Activated gamma-delta T cell treated with anti-CD3 and anti-CD28 coated beads, Interleukin-2, amount 50 U/mL, for 16 hours (primary cell): ENCODE results near the gene LRP2BP.

Experiments
- DNase-seq: peaks from one replicate; pipeline ENCODE4 v3.0.0-alpha.2; 2020; ENCODE audit warnings: low read depth

LRP2BP gene

DNA sequence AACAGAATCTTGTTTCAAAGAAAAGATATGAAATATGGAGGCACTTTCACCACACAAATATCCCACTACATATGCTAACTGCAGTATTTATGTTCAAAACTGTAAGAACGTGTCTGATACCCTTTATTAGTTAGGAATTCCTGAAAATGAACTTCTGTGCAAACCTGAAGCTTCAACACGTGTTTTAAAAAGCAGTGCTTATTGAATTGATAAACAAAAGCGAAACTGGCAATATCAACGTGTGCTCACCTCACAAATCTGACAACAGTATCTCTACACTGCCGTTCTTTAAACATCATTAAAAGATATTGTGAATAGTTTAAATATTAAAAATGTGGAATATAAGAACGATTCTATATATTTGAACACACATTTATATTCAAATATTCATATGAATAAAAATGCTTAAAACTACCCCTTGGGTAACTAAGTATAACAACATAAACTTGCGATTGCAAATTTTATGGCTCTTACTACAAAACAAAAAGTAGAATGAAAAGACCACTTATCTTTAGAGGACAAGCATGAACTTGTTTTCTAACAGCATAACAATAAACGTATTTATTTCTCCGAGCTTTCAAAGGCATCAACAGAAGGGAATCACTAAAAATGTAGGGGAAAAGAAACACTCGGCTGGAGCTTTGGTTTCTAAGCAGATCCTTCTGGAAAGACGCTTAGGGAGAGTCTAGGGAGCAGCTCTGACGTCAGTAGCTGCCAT lies at the start of gene LRP2BP:
Gene LRP2BP, minus strand, starts transcription at position 687 of the 718 bp plus-strand sequence. CDS start 17,738 bp downstream, outside the sequence.
- DNase-seq = no peak

DNA sequence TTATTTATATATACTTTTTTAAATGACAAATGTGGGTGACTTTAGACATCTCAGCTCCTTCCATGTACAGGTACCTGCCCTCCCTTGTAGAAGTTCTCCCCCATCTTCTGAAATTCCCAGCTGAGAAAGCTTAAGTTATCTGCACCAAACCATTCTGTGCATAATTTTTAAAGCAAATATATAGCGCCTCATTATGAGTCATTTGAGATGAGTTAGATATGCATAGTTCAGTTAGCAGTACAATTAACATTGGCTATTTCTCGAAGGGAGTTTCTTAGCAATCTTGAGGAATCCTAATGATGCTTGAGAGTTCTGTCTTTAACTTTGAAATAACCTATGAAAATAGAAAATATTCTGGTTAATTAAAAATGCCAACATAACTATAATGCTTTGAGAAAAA lies 49.5 kb upstream of the LRP2BP start:
- DNase-seq = no peak

DNA sequence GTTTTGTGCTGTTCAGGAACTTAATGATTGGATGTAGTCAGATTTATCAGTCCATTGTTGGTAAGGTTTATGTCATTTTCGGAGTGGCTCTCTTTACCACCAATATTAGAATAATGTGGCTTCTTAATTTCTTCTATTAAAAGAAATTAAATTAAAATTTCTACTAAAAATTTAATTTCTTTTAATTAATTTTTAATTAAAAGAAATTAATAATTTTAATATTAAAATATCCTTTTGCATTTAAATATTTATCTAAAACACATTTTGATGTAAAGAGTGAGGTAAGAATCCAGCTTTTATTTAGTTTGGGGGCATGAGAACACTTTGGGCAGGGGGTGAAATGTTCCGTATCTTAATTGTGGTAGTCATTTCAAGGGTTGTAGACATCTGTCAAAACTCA lies 45.8 kb upstream of the LRP2BP start:
- DNase-seq = no peak

DNA sequence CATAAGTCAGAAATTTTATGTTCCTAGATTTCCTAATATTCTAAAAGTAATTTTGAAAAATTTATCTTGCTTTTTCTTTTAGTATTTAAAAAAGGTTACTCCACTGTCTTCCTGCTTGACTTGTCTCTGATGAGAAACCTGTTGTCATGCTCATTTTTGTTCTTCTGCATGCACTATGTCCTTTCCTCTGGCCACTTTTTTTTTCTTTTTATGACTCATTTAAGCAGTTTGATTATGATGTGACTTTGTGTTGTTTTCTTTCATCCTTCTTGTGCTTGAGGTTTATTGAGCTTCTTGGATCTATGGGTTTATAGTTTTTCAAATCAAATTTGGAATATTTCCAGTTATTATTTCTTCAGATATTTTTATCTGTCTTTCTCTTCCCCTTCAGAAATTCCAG lies 42.1 kb upstream of the LRP2BP start:
- DNase-seq = no peak

DNA sequence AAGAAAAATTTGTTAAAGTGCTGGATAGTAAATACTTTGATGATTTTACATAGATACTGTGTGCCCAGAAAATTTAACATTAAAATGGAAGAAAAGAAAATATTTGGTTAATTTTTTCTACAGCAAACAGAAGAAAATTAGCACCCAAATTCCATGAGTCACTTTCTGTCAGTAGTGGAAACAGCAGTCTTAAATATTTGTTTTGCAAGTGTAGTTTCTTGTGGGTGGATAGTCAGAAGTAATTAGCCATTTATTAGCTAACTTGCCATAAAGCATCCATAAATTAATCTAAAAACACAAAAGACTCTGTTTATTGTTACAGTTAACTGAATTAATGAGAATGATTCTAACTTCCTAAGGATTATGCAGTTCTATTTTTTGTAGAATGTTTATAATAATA lies 39.7 kb upstream of the LRP2BP start:
- no peak for DNase-seq

DNA sequence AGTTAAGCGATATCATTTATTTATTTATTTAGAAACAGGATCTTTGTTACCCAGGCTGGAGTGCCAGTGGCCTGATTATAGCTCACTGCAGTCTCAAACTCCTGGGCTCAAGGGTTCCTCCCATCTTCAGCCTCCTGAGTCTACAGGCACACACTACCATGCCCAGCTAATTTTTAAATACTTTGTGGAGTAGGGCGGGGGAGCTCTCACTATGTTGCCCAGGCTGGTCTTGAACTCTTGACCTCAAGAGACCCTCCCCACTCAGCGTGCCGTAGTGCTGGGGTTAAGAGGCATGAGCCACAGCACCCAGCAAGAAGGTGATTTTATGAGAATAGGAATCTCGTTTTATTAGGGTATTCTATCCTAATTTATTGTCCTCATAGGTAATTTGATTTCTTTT lies 33.9 kb upstream of the LRP2BP start:
- no peak for DNase-seq

DNA sequence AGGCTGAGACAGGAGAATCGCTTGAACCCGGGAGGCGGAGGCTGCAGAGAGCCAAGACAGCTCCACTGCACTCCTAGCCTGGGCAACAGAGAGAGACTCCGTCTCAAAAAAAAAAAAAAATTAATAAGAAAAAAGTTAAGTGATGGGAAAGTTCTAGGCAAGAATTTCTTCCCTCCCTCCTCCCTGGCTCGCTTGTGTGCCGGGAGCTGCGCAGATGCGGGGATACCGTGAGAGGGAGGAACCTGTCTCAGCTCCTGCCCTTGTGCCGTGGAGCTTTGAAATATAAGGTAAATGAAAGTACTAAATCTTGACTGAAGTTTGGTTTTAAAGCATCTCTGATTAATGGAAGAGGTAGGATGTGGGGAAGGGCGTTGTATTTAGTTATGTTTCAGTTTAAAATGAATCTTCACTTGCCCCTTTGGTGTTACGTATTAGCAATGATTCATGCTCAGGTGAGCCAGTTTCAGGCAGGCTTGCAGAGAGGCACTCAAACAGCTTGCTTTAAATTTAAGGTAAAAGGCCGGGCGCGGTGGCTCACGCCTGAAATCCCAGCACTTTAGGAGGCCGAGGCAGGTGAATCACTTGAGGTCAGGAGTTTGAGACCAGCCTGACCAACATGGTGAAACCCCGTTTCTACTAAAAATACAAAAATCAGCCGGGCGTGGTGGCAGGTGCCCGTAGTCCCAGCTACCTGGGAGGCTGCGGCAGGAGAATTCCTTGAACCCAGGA lies 31.4 kb upstream of the LRP2BP start:
- DNase-seq = no peak

DNA sequence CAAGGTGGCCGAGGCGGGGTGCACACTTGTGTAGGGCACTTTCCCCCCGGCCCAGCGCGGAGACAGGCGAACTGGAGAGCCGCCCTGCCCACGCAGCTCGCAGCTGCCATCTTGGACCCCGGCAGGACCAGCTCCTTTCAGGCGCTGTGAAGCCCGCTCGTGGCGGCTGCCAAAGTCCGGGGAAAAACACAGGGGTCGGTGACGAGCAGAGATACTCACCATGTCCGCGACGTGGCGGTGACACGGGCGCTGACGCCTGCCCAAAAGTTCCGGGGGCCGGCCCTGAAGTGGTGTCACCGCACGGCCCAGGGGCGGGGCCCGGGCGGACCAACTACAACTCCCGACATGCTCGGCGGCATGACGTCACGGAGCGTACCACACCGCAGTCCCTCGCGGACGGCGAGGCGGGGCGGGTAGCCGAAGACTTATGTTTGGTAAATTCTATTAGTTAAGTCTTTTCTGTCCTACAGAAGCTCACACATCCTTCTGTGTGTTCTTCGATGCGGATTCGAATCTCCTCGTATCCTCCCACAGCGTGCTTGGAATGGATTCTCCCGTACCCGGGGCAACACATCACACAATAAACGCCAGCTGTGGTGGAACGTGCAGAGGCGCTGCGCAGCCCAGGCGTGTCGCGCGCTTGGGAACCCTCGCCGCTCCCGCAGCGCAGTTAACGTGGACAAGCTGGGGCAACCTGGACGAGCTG lies 30.1 kb upstream of the LRP2BP start, which contains the start of gene UFSP2:
Gene UFSP2, minus strand, starts transcription at position 318 of the 706 bp plus-strand sequence. Its CDS starts 96 bp downstream, at position 222.
- peak; percentile 86 for DNase-seq

DNA sequence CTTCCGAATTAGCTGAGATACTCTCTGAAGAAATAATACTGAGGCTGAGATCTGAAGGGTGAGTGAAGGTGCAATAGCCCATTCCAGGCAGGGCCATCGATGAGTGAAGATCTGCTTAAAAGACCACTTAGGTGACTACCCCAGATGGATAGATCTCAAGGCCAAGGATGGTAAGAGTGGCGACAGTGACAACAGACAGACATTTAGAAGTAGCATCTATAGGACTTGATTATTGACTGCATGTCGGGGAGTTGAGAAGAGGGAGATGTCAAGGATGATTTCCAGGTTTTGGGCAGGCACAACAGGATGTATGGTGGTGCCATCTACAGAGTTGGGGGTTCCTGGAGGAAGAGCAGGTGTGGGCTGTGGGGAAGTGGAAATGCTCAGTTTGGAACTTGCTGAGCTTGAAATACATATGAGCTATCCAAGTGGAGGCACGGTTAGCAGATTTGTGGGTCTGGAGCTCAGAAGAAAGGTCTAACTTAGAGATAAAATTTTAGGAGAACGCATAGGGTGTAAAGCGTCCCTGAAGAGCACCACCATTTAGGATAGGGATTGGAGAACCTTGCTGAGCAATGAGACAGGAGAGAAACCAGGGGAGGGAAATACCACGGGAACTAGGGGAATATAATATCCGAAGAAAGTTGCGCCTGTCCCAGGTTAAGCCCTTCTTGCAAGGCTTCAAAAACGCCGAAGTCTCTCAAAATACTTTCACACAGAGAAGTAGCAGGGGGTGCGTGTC lies 29.4 kb upstream of the LRP2BP start:
- no peak for DNase-seq

DNA sequence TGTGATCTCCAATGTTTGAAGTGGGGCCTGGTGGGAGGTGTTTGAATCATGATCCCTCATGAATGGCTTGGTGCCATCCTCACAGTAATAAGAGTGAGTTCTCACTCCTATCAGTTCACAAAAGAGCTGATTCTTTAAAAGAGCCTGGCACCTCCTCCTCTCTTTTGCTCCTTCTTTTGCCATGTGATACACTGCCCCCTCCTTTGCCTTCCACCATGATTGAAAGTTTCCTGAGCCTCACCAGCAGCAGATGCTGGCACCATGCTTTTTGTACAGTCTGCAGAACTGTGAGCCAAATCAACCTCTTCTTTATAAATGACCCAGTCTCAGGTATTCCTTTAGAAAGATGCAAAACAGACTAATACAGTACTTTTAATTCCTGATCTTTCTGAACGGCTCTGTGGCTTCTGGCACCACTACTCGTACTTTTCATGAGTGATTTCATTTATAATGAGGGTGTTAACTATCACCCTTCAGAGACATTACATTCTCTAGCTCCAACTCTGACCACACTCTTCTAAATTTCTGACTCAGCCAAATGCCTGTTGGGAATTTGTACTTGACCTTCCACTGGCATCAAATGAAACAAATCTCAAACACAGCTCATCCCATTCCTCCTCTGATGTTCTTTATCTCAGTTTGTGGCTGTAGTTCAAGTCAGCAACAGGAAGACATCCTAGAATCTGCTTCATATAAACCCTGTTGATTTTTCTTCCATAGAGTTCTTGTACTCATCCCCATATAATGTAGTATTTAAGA lies 25.8 kb upstream of the LRP2BP start:
- DNase-seq = no peak

DNA sequence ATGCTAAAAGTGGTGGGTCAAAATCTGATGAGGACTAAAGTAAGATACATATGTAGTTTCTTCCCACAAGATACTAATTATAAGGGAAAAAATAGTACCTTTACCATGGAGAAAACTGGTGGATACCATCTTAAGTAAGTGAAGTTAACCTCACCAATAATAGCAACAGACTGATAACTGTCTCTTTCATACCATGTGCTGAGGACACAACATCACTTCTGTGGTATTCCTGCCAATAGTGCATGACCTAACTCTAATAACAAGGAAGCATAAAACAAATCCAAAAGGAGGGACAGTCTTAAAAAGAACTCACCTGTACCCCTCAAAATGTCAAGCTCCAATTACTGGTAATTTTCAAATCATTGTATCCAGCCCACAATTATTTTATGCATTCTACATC lies 21.2 kb upstream of the LRP2BP start:
- DNase-seq = no peak

DNA sequence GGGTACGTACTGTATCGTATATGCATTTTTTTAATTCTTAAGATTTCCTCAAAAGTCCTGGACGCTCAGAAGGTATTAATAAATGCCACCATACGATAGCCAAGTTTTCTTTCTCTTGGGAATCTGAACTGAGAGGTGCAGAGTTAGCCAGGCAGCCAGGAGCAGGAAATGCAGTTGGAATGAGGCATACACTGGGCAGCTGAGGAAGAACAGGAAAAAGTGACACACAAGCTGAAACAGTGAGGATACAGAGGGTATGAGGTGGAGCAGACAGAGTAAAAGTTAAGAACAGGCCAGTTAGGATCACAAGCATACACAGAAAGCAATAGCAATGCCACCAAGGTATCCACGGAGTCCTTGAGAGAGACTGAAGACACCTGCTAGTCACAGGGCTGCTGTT lies 16.7 kb upstream of the LRP2BP start:
- no peak for DNase-seq

DNA sequence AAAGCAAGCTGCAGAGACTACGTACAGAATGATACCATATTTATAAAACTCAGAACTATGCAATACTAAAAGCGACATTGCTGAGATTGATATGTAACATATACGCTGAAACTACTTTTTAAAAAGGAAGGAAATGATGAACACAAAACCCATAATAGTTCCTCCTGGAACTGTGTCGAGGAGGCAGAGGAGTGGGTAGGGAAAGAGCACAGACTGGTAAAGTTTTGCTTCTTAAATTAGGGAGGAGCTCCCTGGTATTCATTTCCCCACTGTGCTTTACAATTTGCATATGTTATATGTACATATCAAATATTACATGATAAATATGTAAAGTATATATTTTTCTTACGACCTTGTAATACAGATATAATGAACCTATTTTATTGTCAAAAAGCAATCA lies 16.1 kb upstream of the LRP2BP start:
- DNase-seq = no peak

DNA sequence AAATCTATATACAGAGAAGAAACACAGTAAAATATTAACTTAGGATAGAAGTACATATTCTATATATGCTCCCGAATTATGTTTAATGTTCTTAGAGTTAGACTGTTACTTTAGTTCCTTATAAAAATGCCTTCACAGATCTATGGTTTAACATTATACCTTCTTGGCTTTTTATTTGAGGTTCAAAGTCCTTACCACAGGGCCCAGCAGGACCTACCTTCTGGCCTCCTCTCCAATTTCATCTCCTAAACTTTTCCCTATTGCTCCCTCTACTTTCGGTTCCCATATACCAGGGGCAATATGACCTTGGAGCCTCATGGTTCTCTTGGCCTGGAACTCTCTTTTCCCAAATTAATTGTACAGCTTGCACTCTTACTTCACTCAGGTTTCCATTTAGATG lies 12.7 kb upstream of the LRP2BP start:
- DNase-seq = no peak

DNA sequence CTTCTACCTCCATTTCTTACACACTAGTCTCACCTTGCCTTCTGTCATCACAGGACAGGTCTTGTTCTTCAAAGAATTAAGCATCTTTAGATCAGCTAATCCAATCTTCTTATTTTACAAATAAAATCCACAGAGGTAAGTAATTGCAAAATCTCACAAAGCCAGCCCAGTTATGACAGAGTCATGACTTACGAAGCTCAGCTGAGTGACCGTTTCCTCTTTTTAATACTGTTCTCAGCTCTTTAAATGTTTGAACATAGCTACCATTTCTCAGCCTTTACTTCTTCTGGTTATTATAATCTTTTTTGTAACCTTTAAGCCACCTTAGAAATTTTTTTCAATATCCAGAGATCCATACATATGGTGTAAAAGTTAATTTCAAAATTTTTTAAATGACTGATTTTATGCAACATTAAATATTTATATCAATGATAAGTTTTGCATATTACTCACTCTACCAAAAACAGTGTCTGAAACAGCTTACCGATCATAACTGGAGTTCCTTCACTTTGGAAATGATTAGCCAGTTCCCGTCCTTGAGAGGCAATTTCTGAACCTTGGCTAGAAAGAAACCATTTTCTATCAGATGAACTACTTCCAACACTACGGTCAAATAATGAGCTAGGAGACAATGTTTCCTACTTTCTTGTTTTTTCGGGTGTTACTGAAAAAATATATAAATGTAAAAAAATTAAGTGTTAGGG lies 9.7 kb upstream of the LRP2BP start:
- DNase-seq = no peak

DNA sequence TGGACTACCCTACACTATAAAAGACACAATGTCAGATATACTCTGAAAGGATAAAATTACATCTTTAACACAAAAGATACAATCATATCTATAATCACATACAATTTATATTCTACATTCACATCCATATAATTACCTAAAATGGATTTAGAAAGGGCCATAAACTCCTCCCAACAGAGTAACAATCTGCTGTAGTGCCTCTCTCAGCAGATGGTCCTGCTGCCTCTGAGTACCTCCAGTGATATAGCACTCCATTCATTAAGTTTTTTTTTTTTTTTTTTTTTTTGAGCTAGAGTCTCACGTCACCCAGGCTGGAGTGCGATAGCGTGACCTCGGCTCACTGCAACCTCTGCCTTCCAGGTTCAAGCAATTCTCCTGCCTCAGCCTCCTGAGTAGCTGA lies 8.3 kb upstream of the LRP2BP start:
- no peak for DNase-seq

DNA sequence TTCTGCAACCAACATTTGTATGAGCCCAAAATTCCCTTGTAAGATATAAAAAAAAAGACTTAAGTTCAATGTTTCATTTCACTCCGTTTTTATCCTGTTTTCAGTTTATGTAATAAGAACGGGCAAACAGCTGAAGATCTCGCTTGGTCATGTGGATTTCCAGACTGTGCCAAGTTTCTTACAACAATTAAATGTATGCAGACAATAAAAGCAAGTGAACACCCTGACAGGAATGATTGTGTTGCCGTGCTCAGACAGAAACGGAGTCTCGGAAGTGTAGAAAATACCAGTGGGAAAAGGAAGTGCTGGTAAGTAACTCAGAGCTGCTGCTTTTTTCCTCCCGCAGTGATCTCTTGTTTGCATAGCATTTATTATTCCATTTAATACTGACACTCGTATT lies 3.7 kb upstream of the LRP2BP start:
- no peak for DNase-seq

DNA sequence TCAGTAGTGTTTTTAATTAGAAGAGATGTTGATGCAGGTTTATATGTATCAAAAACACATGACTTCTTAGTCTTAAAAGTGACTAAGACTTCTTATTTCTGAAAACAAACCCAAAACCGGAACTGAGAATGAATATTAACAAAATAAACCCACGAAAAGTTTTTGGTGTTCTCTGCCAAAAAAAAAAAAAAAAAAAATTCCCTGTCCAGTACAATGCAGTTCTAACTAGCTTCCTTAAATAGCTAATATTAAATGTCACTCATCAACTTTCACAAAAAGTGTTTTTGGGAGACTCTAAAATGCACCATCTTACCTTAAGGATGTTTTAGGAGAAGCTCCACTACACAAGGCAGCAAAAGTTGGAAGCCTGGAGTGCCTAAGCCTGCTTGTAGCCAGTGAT lies 2.9 kb upstream of the LRP2BP start:
- no peak for DNase-seq

DNA sequence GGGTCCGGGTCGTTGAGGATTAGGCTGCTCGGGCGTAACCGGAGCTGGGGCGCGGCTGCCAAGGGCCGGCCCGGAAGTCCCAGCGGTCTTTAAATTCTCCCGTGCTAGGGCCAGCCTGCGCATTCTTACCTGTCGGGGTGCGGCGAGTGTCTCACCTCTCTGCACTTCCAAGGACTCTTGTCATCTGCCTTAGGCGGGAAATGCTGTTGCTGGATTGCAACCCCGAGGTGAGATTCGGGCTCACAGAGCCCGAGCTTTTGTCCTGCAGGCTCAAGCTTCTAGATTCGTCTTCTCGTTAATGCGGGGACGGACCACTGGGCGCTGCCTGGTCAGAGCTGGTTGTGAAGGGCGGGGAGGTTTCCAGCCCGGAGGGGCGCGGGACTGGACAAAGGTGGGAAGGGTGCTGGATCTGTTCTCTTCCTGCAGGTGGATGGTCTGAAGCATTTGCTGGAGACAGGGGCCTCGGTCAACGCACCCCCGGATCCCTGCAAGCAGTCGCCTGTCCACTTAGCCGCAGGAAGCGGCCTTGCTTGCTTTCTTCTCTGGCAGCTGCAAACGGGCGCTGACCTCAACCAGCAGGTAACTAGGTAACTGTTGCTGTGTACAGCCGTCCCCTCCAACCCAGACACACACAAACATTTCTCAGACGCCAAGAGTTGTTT lies 1.1 kb upstream of the LRP2BP start, which contains the start of gene ANKRD37:
Gene ANKRD37, plus strand, starts transcription at position 118 of the 662 bp plus-strand sequence. Its CDS starts 83 bp downstream, at position 201.
- DNase-seq = no peak
